OCI-LY1 (cell line): Measurements from ENCODE around the gene CTDSP1.

ENCODE experiments used
- EZH2 ChIP-seq: fragments of 200-600 bp; sonication (generic), shearing (Covaris generic); IDR thresholded peaks from 2 replicates; pipeline ENCODE4 v1.8.0; 2017; ENCODE audit warnings: borderline replicate concordance, mixed run types, mild to moderate bottlenecking, antibody characterized with exemption, low read length, moderate library complexity, mixed read lengths
- TF ChIP-seq, protein P1 (sequence below): fragments of 200-600 bp; sonication (generic), shearing (Covaris generic); IDR thresholded peaks from 2 replicates; pipeline ENCODE4 v1.5.1; 2017; ENCODE audit warnings: mild to moderate bottlenecking, antibody characterized with exemption, low read length, moderate library complexity, mixed read lengths

DNA sequence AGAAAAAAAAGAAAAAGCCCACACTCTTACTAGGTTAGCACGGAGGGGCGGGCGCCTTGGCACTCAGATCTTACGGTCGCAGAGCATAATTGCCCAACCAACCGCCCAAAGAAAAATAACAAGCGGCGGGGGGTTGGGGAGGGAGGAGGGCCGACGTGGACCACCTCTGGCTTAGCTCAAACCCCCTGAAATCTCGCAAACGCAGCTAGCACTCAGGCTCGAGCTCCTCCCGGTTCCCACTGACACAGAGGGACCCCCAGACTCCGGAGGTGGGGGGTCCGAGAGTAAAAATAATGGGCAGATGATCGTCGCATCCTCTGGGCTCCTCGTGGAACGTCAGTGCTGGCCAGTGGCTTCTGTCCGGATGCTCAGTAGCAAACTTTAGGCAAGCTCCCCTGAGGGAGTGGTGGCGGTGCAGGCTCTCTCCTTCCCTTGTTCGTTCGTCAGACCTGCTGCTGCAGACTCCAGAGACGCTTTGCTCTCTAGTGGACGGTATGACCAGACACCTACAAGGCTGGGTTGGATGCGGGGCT, 31.0 kb upstream of the CTDSP1 start:
- no peak for TF ChIP-seq EZH2
- TF ChIP-seq, protein P1, sequence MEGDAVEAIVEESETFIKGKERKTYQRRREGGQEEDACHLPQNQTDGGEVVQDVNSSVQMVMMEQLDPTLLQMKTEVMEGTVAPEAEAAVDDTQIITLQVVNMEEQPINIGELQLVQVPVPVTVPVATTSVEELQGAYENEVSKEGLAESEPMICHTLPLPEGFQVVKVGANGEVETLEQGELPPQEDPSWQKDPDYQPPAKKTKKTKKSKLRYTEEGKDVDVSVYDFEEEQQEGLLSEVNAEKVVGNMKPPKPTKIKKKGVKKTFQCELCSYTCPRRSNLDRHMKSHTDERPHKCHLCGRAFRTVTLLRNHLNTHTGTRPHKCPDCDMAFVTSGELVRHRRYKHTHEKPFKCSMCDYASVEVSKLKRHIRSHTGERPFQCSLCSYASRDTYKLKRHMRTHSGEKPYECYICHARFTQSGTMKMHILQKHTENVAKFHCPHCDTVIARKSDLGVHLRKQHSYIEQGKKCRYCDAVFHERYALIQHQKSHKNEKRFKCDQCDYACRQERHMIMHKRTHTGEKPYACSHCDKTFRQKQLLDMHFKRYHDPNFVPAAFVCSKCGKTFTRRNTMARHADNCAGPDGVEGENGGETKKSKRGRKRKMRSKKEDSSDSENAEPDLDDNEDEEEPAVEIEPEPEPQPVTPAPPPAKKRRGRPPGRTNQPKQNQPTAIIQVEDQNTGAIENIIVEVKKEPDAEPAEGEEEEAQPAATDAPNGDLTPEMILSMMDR: no peak
